BLaER1 (cell line): ENCODE results near the gene KYNU.

Experiments
- H3K27ac ChIP-seq: shearing (Covaris generic); formaldehyde crosslinking; 2 replicates; pipeline ENCODE4 v1.8.1; 2022
- H3K27me3 ChIP-seq: shearing (Covaris generic); formaldehyde crosslinking; 2 replicates; pipeline ENCODE4 v1.8.1; 2022
- H3K36me3 ChIP-seq: shearing (Covaris generic); formaldehyde crosslinking; 2 replicates; pipeline ENCODE4 v1.8.1; 2022
- H3K4me1 ChIP-seq: shearing (Covaris generic); formaldehyde crosslinking; 2 replicates; pipeline ENCODE4 v1.8.1; 2022
- H3K4me2 ChIP-seq: shearing (Covaris generic); formaldehyde crosslinking; 2 replicates; pipeline ENCODE4 v1.8.1; 2022
- H3K4me3 ChIP-seq: shearing (Covaris generic); formaldehyde crosslinking; 2 replicates; pipeline ENCODE4 v1.8.1; 2022
- H3K9ac ChIP-seq: shearing (Covaris generic); formaldehyde crosslinking; 2 replicates; pipeline ENCODE4 v1.8.1; 2022
- H3K9me3 ChIP-seq: shearing (Covaris generic); formaldehyde crosslinking; 2 replicates; pipeline ENCODE4 v1.8.1; 2022
- H4K20me1 ChIP-seq: shearing (Covaris generic); formaldehyde crosslinking; 2 replicates; pipeline ENCODE4 v1.8.1; 2022
- Cebpa-rat ChIP-seq: shearing (Covaris generic); IDR thresholded peaks from 2 replicates; pipeline ENCODE4 v1.8.1; 2022

KYNU gene

DNA sequence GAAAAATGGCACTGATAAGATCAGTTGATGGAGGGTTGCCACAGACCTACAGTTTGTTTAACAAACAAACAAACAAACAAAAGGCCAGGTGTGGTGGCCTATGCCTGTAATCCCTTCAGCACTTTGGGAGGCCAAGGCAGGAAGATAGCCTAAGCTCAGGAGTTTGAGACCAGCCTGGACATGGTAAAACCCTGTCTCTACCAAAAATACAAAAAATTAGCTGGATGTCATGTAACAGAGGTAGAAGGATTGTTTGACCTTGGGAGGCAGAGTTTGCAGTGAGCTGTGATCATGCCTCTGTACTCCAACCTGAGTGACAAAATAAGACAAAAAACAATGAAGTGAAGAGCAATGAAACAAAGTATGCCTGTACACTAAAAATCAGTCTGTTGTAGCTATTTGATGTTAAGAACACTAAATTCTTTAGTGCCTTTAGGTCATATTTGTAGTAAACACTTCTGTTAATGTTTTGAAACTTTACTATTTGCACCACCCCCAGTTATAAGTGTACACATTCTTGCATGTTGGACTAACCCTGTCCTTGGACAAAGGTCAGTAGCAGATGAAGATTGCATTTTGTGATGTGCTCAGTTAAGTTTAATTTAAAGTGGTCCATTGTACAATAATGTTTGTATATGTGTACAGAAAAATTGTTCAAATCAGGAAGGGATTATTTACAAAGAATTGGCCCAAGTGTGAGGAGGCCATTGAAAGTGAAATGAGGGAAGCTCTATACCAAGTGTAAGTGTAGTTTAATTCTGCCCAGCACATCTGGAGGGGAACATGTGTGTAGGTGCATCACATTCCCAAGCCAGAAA is 73.9 kb downstream of the KYNU start:
- no peak overlapping the region for H3K27ac ChIP-seq
- H3K4me1 ChIP-seq = no peaks in the 10 kb centered on the region
- no peaks in the 10 kb centered on the region for H3K27me3 ChIP-seq
- no peaks in the 10 kb centered on the region for H3K36me3 ChIP-seq
- no peak overlapping the region for H3K4me2 ChIP-seq
- H3K9ac ChIP-seq = no peak overlapping the region
- no peak for TF ChIP-seq Cebpa-rat
- peaks cover 16% of the 10 kb centered on the region for H3K9me3 ChIP-seq
- no peaks in the 10 kb centered on the region for H4K20me1 ChIP-seq
- no peak overlapping the region for H3K4me3 ChIP-seq

DNA sequence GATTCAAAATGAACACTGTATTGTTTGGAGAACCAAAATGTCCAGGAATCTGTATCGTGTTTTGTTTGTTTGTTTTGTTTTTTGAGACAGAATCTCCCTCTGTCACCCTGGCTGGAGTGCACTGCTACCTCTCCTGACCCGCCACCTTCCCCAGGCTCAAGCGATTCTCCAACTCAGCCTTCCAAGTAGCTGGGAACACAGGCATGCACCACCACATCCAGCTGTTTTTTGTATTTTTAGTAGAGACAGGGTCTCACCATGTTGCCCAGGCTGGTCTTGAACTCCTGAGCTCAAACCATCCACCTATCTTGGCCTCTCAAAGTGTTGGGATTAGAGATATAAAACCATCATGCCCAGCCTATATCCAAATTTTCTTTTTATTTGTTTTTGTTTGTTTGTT is 74.6 kb downstream of the KYNU start:
- no peaks in the 10 kb centered on the region for H4K20me1 ChIP-seq
- H3K27ac ChIP-seq = no peak overlapping the region
- H3K4me2 ChIP-seq = no peak overlapping the region
- no peaks in the 10 kb centered on the region for H3K36me3 ChIP-seq
- no peak overlapping the region for H3K4me3 ChIP-seq
- no peaks in the 10 kb centered on the region for H3K27me3 ChIP-seq
- no peak for TF ChIP-seq Cebpa-rat
- H3K9me3 ChIP-seq = peaks cover 16% of the 10 kb centered on the region
- no peak overlapping the region for H3K9ac ChIP-seq
- H3K4me1 ChIP-seq = no peaks in the 10 kb centered on the region

DNA sequence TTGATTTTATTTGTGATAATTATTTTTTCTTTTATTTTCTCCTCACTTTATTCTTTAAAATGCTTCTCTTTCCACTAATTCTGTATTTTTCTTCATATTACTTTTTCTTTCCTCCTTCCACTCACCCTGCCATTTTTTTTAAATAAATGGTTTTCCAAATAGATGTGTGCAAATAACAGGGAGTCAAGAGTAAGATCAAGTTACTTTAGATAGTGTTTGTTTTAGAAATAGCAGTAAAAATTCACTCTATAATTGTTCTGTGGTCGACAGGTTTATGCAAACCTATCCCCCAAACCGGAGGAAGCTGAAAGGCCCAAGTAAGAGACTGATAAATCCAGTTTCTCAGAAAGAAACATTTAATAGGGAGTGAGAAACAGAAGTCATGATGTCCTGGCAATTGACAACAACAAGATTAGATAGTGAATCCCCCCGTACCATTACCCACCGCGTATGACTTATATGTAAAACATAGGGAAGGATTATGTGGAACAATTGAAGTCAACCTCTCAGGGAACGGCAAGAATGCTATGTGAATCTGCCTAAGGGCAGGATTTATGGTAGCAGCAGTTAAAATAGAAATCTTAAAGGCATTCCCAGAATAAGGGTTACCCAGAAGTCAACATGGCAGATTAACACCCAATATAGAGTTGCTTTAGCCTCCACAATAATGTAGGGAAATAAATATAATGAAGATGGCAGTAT is 75.5 kb downstream of the KYNU start:
- Histone ChIP-seq H3K9me3 (peaks cover 16% of the 10 kb centered on the region), H3K9ac (no peak overlapping the region), H3K4me1 (no peaks in the 10 kb centered on the region), H3K4me3 (no peak overlapping the region), H4K20me1 (no peaks in the 10 kb centered on the region), H3K4me2 (no peak overlapping the region), H3K27ac (no peak overlapping the region), H3K36me3 (no peaks in the 10 kb centered on the region), H3K27me3 (no peaks in the 10 kb centered on the region)
- TF ChIP-seq Cebpa-rat = no peak

DNA sequence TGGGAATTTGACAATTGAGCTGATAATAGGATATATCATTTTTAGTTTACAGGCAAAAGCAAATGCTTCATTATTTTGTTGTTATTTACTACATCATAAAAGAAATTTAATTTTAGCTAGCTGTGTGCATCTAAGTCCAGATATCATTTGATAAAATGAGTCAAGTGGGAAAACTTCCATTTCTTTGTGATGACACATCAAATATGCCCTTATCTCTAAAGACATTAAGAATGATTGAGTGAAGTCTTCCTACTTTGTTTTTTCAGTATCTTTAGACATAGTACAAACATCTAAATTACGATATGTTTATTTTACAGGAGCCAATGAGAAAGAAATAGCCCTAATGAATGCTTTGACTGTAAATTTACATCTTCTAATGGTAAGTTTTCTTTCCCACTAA is 77.0 kb downstream of the KYNU start:
- no peaks in the 10 kb centered on the region for H4K20me1 ChIP-seq
- TF ChIP-seq Cebpa-rat = no peak
- no peak overlapping the region for H3K4me3 ChIP-seq
- peaks cover 10% of the 10 kb centered on the region for H3K9me3 ChIP-seq
- no peak overlapping the region for H3K9ac ChIP-seq
- H3K27ac ChIP-seq = no peak overlapping the region
- no peaks in the 10 kb centered on the region for H3K4me1 ChIP-seq
- H3K36me3 ChIP-seq = no peaks in the 10 kb centered on the region
- H3K27me3 ChIP-seq = no peaks in the 10 kb centered on the region
- no peak overlapping the region for H3K4me2 ChIP-seq

DNA sequence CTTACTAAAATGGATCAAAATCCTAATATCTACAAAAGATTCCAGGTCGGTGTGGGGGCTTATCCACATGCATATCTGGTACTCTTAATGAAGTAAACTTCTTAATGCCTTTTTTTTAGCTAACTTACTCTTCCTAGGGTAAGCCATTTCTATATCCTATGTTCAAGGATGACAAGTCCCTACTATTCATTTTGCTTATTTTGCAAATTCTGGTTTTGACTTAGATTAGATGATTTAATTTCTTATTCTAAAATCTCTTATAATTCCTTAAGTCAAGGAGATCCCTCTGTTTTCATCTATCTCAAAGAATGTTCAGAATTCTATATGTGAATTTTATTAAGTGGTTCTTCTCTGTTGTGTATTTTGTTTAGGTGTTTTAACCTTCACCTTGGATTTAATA is 79.7 kb downstream of the KYNU start:
- H3K4me3 ChIP-seq = no peak overlapping the region
- H4K20me1 ChIP-seq = no peaks in the 10 kb centered on the region
- no peak overlapping the region for H3K27ac ChIP-seq
- H3K4me2 ChIP-seq = no peak overlapping the region
- no peaks in the 10 kb centered on the region for H3K4me1 ChIP-seq
- no peaks in the 10 kb centered on the region for H3K9me3 ChIP-seq
- TF ChIP-seq Cebpa-rat = no peak
- no peaks in the 10 kb centered on the region for H3K27me3 ChIP-seq
- H3K36me3 ChIP-seq = no peaks in the 10 kb centered on the region
- H3K9ac ChIP-seq = no peak overlapping the region

DNA sequence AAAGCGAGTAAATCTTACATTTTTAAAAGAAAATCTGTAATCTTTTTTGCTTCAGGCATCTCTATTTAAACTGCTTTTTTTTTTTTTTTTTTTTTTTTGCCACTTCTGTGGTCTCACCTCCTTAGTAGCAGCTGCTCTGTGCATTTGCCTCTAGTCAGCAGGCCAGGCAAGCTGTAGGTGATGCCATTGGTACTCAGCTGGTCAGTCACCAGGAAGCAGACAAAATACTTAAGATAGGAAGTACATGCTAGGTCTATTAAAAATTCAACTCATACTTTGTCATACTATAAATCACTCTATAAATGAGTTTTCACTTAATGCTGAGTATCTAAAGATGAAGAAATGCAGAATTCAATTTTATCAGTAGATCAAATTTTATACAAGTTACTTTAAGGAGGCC is 83.7 kb downstream of the KYNU start:
- Histone ChIP-seq H3K4me3 (no peak overlapping the region), H3K4me1 (no peaks in the 10 kb centered on the region), H3K4me2 (no peak overlapping the region), H3K27me3 (no peaks in the 10 kb centered on the region), H3K9me3 (no peaks in the 10 kb centered on the region), H3K9ac (no peak overlapping the region), H4K20me1 (no peaks in the 10 kb centered on the region), H3K36me3 (no peaks in the 10 kb centered on the region), H3K27ac (no peak overlapping the region)
- TF ChIP-seq Cebpa-rat = no peak

DNA sequence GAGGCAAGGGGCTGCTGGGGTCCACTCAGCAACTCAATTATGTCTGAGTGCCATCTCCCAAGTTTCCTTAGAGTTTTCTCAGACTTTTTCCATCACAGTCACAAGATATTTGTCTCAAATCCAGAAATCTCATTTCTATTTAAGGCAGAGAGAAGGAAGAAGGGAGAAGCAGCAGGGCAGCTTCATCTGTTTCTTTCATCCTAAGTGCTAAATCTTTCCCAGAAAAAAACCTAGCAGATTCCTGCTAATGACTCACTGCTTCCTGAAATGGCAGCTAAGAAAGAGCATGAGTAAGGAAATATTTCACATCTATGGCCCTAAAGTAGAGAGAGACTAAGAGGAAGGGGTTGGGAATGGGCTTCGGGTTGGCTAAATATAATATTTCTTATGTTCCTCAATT is 88.0 kb downstream of the KYNU start:
- Histone ChIP-seq H3K9ac (no peak overlapping the region), H3K27ac (no peak overlapping the region), H3K4me1 (no peaks in the 10 kb centered on the region), H3K4me2 (no peak overlapping the region), H3K4me3 (no peak overlapping the region), H3K27me3 (no peaks in the 10 kb centered on the region), H4K20me1 (no peaks in the 10 kb centered on the region), H3K9me3 (no peaks in the 10 kb centered on the region), H3K36me3 (no peaks in the 10 kb centered on the region)
- no peak for TF ChIP-seq Cebpa-rat

DNA sequence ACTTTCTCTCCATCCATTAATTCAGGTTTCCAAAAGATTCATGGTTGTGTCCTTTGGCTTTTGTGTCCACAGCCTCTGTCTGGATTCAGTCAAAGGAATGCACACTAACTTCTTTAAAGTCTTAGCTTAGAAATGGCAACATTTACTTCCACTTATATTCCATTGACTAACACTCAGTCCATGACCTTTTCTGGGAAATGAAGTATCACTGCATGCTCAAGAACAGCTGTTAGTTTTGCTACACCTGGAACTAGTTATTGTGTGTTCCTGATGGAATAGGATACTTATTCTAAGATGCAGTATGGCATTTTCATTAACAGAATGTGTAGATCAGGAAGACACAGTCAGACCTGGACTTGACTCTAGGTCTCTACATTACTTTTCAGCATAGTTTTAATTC is 88.8 kb downstream of the KYNU start:
- no peaks in the 10 kb centered on the region for H3K27me3 ChIP-seq
- no peak overlapping the region for H3K4me3 ChIP-seq
- no peak overlapping the region for H3K4me2 ChIP-seq
- H3K4me1 ChIP-seq = no peaks in the 10 kb centered on the region
- H3K9me3 ChIP-seq = no peaks in the 10 kb centered on the region
- no peak for TF ChIP-seq Cebpa-rat
- H3K9ac ChIP-seq = no peak overlapping the region
- no peaks in the 10 kb centered on the region for H4K20me1 ChIP-seq
- no peaks in the 10 kb centered on the region for H3K36me3 ChIP-seq
- no peak overlapping the region for H3K27ac ChIP-seq

DNA sequence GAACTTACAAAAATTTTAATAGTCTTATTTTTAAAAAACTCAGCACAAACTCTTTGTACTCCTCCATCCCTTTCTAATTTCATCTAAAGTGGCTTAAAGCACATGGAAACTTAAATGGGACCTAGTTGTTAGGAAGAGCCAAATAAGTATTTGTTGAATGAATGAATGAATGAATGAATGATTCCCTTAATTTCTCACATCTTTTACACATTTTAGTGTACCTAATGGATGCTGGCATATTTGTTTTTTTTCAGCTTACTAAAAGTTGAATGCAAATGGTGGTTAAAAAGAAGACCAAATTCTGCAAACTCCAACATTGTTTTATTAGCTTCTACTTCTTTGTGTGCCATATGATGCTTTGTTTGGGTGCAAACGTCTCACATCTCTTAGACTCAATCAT is 89.6 kb downstream of the KYNU start:
- Histone ChIP-seq H3K4me3 (no peak overlapping the region), H3K36me3 (no peaks in the 10 kb centered on the region), H3K4me2 (no peak overlapping the region), H3K27ac (no peak overlapping the region), H3K4me1 (no peaks in the 10 kb centered on the region), H3K27me3 (no peaks in the 10 kb centered on the region), H3K9ac (no peak overlapping the region), H3K9me3 (no peaks in the 10 kb centered on the region), H4K20me1 (no peaks in the 10 kb centered on the region)
- TF ChIP-seq Cebpa-rat = no peak

DNA sequence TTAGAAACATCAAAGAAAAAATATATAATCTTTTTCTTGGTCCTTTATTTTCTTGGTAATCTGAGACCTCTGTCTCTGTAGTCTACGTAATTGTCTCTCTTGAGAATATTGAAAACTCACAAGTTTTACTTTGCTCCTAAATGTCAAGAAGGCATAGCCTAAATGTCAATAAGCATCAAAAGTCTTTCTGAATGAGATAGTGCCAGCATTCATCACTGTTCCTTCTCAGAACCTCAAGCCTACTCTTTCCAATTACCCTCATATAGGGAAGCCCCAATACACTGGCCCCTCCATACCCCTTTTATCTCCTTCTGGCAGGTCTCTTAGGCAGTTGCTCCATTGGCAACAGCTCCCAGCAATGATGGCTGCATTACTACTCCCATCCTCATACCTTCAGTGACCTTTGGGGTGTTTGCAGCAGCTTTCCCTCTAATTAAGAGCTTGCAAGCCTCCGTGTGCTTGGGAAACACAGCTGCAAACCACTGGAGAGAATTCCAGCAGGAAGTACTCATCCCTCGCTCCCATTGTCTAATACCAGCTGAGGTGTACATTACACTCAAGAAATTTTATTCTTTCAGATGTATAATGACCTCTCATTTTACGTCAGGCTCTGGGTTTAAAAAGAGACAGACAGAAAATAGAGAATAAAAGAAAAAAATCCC is 95.8 kb downstream of the KYNU start:
- H3K27ac ChIP-seq = no peak overlapping the region
- no peak overlapping the region for H3K9ac ChIP-seq
- no peak for TF ChIP-seq Cebpa-rat
- H3K36me3 ChIP-seq = no peaks in the 10 kb centered on the region
- no peak overlapping the region for H3K4me2 ChIP-seq
- H4K20me1 ChIP-seq = no peaks in the 10 kb centered on the region
- no peaks in the 10 kb centered on the region for H3K9me3 ChIP-seq
- no peaks in the 10 kb centered on the region for H3K27me3 ChIP-seq
- no peak overlapping the region for H3K4me3 ChIP-seq
- H3K4me1 ChIP-seq = no peaks in the 10 kb centered on the region; the same call in 1 of the 2 replicates
